Tibial nerve (tissue), 4 donors: Measurements from ENCODE around the gene TC2N. TPM values are rescaled to one million over a fixed set of nuclear protein-coding genes. Genes with fewer than 3 reads are reported as not detected.

ENCODE experiments used
- DNase-seq, 2 donors: peaks; one replicate each; pipeline ENCODE4 v3.0.0-alpha.2; 2019; ENCODE audit warnings: low spot score in 2 of 2
- H3K27ac ChIP-seq, 4 donors: fragments of 200-600 bp; sonication (generic) in 3 of 4; one replicate each; pipeline ENCODE4 v1.5.1; 2017 to 2019; ENCODE audit warnings: mild to moderate bottlenecking in 1 of 4
- H3K27me3 ChIP-seq, 2 donors: fragments of 200-600 bp; sonication (generic) in 1 of 2; one replicate each; pipeline versions ENCODE4 v1.5.1 to v1.6.0; 2017 to 2019
- H3K36me3 ChIP-seq, 3 donors: fragments of 200-600 bp; sonication (generic); one replicate each; pipeline ENCODE4 v1.5.1; 2018 to 2019
- H3K4me1 ChIP-seq, 4 donors: fragments of 200-600 bp; sonication (generic) in 3 of 4; one replicate each; pipeline ENCODE4 v1.5.1; 2017 to 2019
- H3K4me3 ChIP-seq, 4 donors: fragments of 200-600 bp; sonication (generic) in 3 of 4; one replicate each; pipeline ENCODE4 v1.5.1; 2017 to 2019; ENCODE audit warnings: mild to moderate bottlenecking in 1 of 4, moderate library complexity in 1 of 4
- H3K9me3 ChIP-seq, 4 donors: fragments of 200-600 bp; sonication (generic) in 3 of 4; one replicate each; pipeline ENCODE4 v1.5.1; 2017 to 2019
- CTCF ChIP-seq, 5 experiments: fragments of 200-600 bp in 3 of 5; fragments of 450-650 bp in 2 of 5; sonication (generic) in 3 of 5; IDR thresholded peaks; one replicate each; pipeline ENCODE4 v1.5.1; 2016 to 2019; ENCODE audit warnings: antibody characterized with exemption in 5 of 5, mild to moderate bottlenecking in 3 of 5, moderate library complexity in 2 of 5
- EP300 ChIP-seq, 2 donors: sonication (generic); formaldehyde crosslinking; IDR thresholded peaks; one replicate each; pipeline ENCODE4 v1.6.1; 2017; ENCODE audit warnings: antibody characterized with exemption in 2 of 2, mild to moderate bottlenecking in 1 of 2
- POLR2A ChIP-seq, 2 donors: fragments of 450-650 bp; IDR thresholded peaks; one replicate each; pipeline ENCODE4 v1.6.1; 2017; ENCODE audit warnings: antibody characterized with exemption in 2 of 2, mild to moderate bottlenecking in 2 of 2, moderate library complexity in 2 of 2
- WGBS, 2 donors: methylation state at CpG; one replicate each; pipeline ENCODE4 v1.1.5; 2018; 5-methylcytosine and 5-hydroxymethylcytosine counted together
- total RNA-seq, 4 donors: library from RNA; depleted of rRNA; stranded (reverse); fragments of >200 nt; gene quantifications; one replicate each; pipeline ENCODE4 v1.1.0, GENCODE V29; 2016

TC2N gene
- total RNA-seq, 4 donors from 2014 or later, result 23.4 to 35.2 (median 25.7) TPM

GRCh38 chr14:91835197-91835919 lies 32.0 kb downstream of the TC2N start:
- no peak for TF ChIP-seq CTCF (IDR thresholded peaks at IDR 0.05)
- TF ChIP-seq EP300 (IDR thresholded peaks at IDR 0.05), result no peak
- no peak for TF ChIP-seq POLR2A (IDR thresholded peaks at IDR 0.05)

GRCh38 chr14:91834571-91834970 lies 32.8 kb downstream of the TC2N start:
- no peak for DNase-seq
- H3K4me1 ChIP-seq, result peaks cover 0 to 22% (median 7%) of the 10 kb centered on the region in 4 donors
- H3K4me3 ChIP-seq, result no peak overlapping the region
- 68 to 71% methylated on average over 2 of the region's 2 CpGs for WGBS, 2 donors
- H3K9me3 ChIP-seq, result peaks cover 0 to 3% (median 0%) of the 10 kb centered on the region in 4 donors
- no peak overlapping the region for H3K27ac ChIP-seq
- H3K36me3 ChIP-seq, result no peaks in the 10 kb centered on the region
- H3K27me3 ChIP-seq, result peaks cover 0 to 4% of the 10 kb centered on the region in 2 donors
- TF ChIP-seq POLR2A (IDR thresholded peaks at IDR 0.05), result no peak
- TF ChIP-seq CTCF (IDR thresholded peaks at IDR 0.05), result no peak
- no peak for TF ChIP-seq EP300 (IDR thresholded peaks at IDR 0.05)

More at GRCh38 chr14:91835197-91835919, 32.0 kb downstream of the TC2N start:
- peaks cover 0 to 22% (median 5%) of the 10 kb centered on the region in 4 donors for H3K4me1 ChIP-seq
- 13 to 31% methylated on average over 4 to 19 of the region's 19 CpGs for whole genome bisulfite sequencing, 2 donors
- H3K36me3 ChIP-seq, result no peaks in the 10 kb centered on the region
- no peak for DNase-seq
- peaks cover 0 to 4% of the 10 kb centered on the region in 2 donors for H3K27me3 ChIP-seq
- peaks cover 0 to 3% (median 0%) of the 10 kb centered on the region in 4 donors for H3K9me3 ChIP-seq
- peak overlapping the region; percentile 76 to 90 (median 87) for H3K27ac ChIP-seq
- H3K4me3 ChIP-seq, result peak overlapping the region; percentile 36 to 77 (median 66)

- DNase-seq, result no peak
- TF ChIP-seq CTCF (IDR thresholded peaks at IDR 0.05), result no peak
- no peak for TF ChIP-seq POLR2A (IDR thresholded peaks at IDR 0.05)
- TF ChIP-seq EP300 (IDR thresholded peaks at IDR 0.05), result no peak
- H3K4me1 ChIP-seq, result peaks cover 0 to 13% (median 7%) of the 10 kb centered on the region in 4 donors
- H3K36me3 ChIP-seq, result no peaks in the 10 kb centered on the region
- 28 to 29% methylated on average over 1 of the region's 1 CpG for WGBS, 2 donors
- H3K27me3 ChIP-seq, result no peaks in the 10 kb centered on the region
- no peak overlapping the region for H3K27ac ChIP-seq
- peaks cover 0 to 8% (median 0%) of the 10 kb centered on the region in 4 donors for H3K9me3 ChIP-seq
- no peak overlapping the region for H3K4me3 ChIP-seq
Measured at GRCh38 chr14:91831337-91831736, 36.0 kb downstream of the TC2N start.

GRCh38 chr14:91830777-91831176 lies 36.6 kb downstream of the TC2N start:
- TF ChIP-seq EP300 (IDR thresholded peaks at IDR 0.05) (no peak), POLR2A (IDR thresholded peaks at IDR 0.05) (no peak), CTCF (IDR thresholded peaks at IDR 0.05) (no peak)
- Histone ChIP-seq H3K9me3 (peaks cover 0 to 8% (median 0%) of the 10 kb centered on the region in 4 donors), H3K27me3 (no peaks in the 10 kb centered on the region), H3K27ac (no peak overlapping the region), H3K4me1 (peaks cover 0 to 11% (median 5%) of the 10 kb centered on the region in 4 donors), H3K4me3 (no peak overlapping the region), H3K36me3 (no peaks in the 10 kb centered on the region)
- WGBS, 2 donors, result 31 to 34% methylated on average over 3 of the region's 3 CpGs
- no peak for DNase-seq

- Histone ChIP-seq H3K27ac (no peak overlapping the region), H3K36me3 (no peaks in the 10 kb centered on the region), H3K27me3 (no peaks in the 10 kb centered on the region), H3K9me3 (peaks cover 0 to 8% (median 0%) of the 10 kb centered on the region in 4 donors), H3K4me3 (no peak overlapping the region), H3K4me1 (peaks cover 0 to 11% (median 4%) of the 10 kb centered on the region in 4 donors)
- 61 to 67% methylated on average over 2 of the region's 2 CpGs for WGBS, 2 donors
- no peak for DNase-seq
- TF ChIP-seq POLR2A (IDR thresholded peaks at IDR 0.05), result no peak
Measured at GRCh38 chr14:91829511-91829910, 37.8 kb downstream of the TC2N start.
